Measurements from ENCODE around the gene PCDHB6. TPM values are rescaled to one million over a fixed set of nuclear protein-coding genes. Genes with fewer than 3 reads are reported as not detected.
A peak's percentile ranks its signal among the peaks of the same experiment; 100 is the strongest.
"Not testable (repeated sequence)": the region's sequence is repeated elsewhere in the genome, so short reads cannot be mapped to it uniquely, and the experiment has no call there.

The PCDHB6 gene
- under 1 TPM in 1 of 4 donors, not detected in 3; 0.19 TPM for total RNA-seq

- intact Hi-C loops (cut with DNase I) = no loop called here
- H3K9me3 ChIP-seq = peaks cover 0 to 39% (median 25%) of the 10 kb centered on the region in 3 donors
- no peak for TF ChIP-seq POLR2A (IDR thresholded peaks at IDR 0.05)
- peak in 1 of 6 experiments; percentile 5 for TF ChIP-seq CTCF (IDR thresholded peaks at IDR 0.05)
- H3K36me3 ChIP-seq = no peaks in the 10 kb centered on the region
- no peak within 1 kb of the TSS for H3K27ac ChIP-seq
- no peak within 1 kb of the TSS for H3K4me3 ChIP-seq
- H3K4me1 ChIP-seq = no peaks in the 10 kb centered on the region
- no peak for DNase-seq
- 23 to 25% methylated on average over 18 of the region's 18 CpGs for WGBS, 2 donors
- peaks cover 0 to 10% (median 0%) of the 10 kb centered on the region in 4 donors for H3K27me3 ChIP-seq
These were observed at the start of gene PCDHB6 for GRCh38 chr5:141149812-141150211. Gene PCDHB6 (plus strand): TSS chr5:141150057. CDS start chr5:141150258, 201 bp downstream.

GRCh38 chr5:141100243-141100805, 49.5 kb upstream of the PCDHB6 start, which contains the start of gene PCDHB3:
Gene PCDHB3 (plus strand): TSS chr5:141100473. CDS start chr5:141100650, 177 bp downstream.
- Histone ChIP-seq H3K4me3 (peak within 1 kb of the TSS in 3 of 4 donors; percentile 15 to 41 (median 20)), H3K9me3 (peaks cover 0 to 49% (median 35%) of the 10 kb centered on the region in 3 donors), H3K27ac (no peak within 1 kb of the TSS), H3K27me3 (peaks cover 0 to 19% (median 0%) of the 10 kb centered on the region in 4 donors), H3K4me1 (no peaks in the 10 kb centered on the region), H3K36me3 (no peaks in the 10 kb centered on the region)
- intact Hi-C loops (cut with DNase I) = no loop called here
- no peak for DNase-seq
- TF ChIP-seq POLR2A (IDR thresholded peaks at IDR 0.05) (no peak), CTCF (IDR thresholded peaks at IDR 0.05) (peak in 2 of 6 experiments; percentile 3 to 31)
- 23 to 28% methylated on average over 18 to 19 of the region's 19 CpGs for WGBS, 2 donors

- no peak for TF ChIP-seq CTCF (IDR thresholded peaks at IDR 0.05)
- no peak for TF ChIP-seq POLR2A (IDR thresholded peaks at IDR 0.05)
- DNase-seq = no peak
- intact Hi-C loops (cut with DNase I) = no loop called here
These were observed 48.8 kb upstream of the PCDHB6 start for GRCh38 chr5:141101059-141101458.

GRCh38 chr5:141102070-141102469, 47.8 kb upstream of the PCDHB6 start:
- H3K9me3 ChIP-seq = peaks cover 0 to 37% (median 34%) of the 10 kb centered on the region in 3 donors
- H3K27ac ChIP-seq; DNase-seq; H3K4me3 ChIP-seq; intact Hi-C loops (cut with DNase I); H3K36me3 ChIP-seq; H3K4me1 ChIP-seq: not testable (repeated sequence)
- 60% methylated on average over 1 of the region's 39 CpGs; no CpG with 5 or more reads in 1 of the 2 donors for WGBS, 2 donors
- H3K27me3 ChIP-seq = peaks cover 0 to 18% (median 0%) of the 10 kb centered on the region in 4 donors

More at GRCh38 chr5:141101059-141101458, 48.8 kb upstream of the PCDHB6 start:
- Histone ChIP-seq H3K27me3 (peaks cover 0 to 18% (median 0%) of the 10 kb centered on the region in 4 donors), H3K4me3 (peak overlapping the region in 3 of 4 donors; percentile 15 to 41 (median 20)), H3K4me1 (no peaks in the 10 kb centered on the region), H3K36me3 (no peaks in the 10 kb centered on the region), H3K27ac (no peak overlapping the region), H3K9me3 (peaks cover 0 to 44% (median 33%) of the 10 kb centered on the region in 3 donors)
- WGBS, 2 donors = 59 to 67% methylated on average over 14 to 19 of the region's 20 CpGs

- H3K4me3 ChIP-seq; H3K36me3 ChIP-seq; H3K27ac ChIP-seq; H3K4me1 ChIP-seq; DNase-seq; intact Hi-C loops (cut with DNase I): not testable (repeated sequence)
- Histone ChIP-seq H3K27me3 (peaks cover 0 to 17% (median 0%) of the 10 kb centered on the region in 4 donors), H3K9me3 (peaks cover 0 to 37% (median 32%) of the 10 kb centered on the region in 3 donors)
- WGBS, 2 donors = no CpG with 5 or more reads among the region's 38 CpGs
These were observed 47.4 kb upstream of the PCDHB6 start for GRCh38 chr5:141102471-141102870.

- H3K27ac ChIP-seq = no peak overlapping the region
- H3K9me3 ChIP-seq = peaks cover 0 to 37% (median 19%) of the 10 kb centered on the region in 3 donors
- intact Hi-C loops (cut with DNase I) = no loop called here
- 54 to 79% methylated on average over 2 of the region's 2 CpGs for WGBS, 2 donors
- H3K27me3 ChIP-seq = peaks cover 0 to 10% (median 0%) of the 10 kb centered on the region in 4 donors
- TF ChIP-seq CTCF (IDR thresholded peaks at IDR 0.05) (no peak), POLR2A (IDR thresholded peaks at IDR 0.05) (no peak)
- no peaks in the 10 kb centered on the region for H3K4me1 ChIP-seq
- no peak for DNase-seq
- no peaks in the 10 kb centered on the region for H3K36me3 ChIP-seq
- no peak overlapping the region for H3K4me3 ChIP-seq
These were observed 44.5 kb upstream of the PCDHB6 start for GRCh38 chr5:141105350-141105749.

Measured in esophagus squamous epithelium (tissue), 5 donors.